ENCODE data around the gene GPN3.
"Not testable (repeated sequence)": the region's sequence is repeated elsewhere in the genome, so short reads cannot be mapped to it uniquely, and the experiment has no call there.

The GPN3 gene

DNA sequence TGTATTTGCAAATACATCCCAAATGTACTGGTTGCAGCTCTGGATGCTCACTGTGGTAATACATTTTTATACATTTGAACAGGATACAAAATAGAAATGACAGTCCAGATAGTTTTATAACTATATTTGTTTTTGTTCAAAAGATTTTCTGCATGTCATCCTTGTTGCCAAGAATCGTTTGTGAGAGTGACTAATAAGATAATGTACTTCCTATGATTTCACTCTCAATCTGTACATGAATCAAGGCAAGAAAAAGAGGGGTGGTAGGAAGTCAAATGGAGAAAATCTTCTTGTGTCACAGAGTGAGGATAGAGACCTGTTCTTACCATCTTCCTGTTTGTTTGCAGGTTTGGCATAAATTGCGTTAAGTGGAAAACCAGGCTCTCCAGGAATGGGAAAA is 31.8 kb downstream of the GPN3 start:
- no peak for DNase-seq

DNA sequence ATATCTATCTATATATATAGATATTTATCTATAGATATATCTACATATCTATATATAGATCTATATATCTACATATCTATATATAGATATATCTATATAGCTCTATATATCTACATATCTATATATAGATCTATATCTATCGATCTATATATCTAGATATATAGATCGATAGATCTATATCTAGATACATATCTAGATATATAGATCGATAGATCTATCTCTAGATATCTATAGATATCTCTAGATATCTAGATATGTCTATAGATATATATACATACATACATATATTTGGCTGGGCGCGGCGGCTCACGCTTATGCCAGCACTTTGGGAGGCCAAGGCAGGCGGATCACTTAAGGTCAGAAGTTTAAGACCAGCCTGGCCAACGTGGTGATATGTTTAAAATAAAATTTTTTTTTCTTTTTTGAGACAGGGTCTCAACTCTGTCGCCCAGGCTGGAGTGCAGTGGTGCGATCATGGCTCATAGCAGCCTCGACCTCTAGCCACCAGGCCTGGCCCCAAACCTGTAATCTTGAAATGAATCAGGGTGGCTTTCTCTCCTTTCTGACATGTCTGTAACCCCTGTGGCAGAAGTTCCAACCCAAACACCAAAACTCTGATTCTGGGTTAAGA is 36.0 kb downstream of the GPN3 start:
- DNase-seq, result no peak

GRCh38 chr12:110429676-110430075 is 38.4 kb downstream of the GPN3 start:
- not testable (repeated sequence) for DNase-seq

- no peak for DNase-seq
Observed at GRCh38 chr12:110426406-110426805, 41.7 kb downstream of the GPN3 start.

GRCh38 chr12:110424237-110424636 is 43.8 kb downstream of the GPN3 start:
- DNase-seq, result no peak

GRCh38 chr12:110421701-110422100 is 46.4 kb downstream of the GPN3 start:
- DNase-seq, result no peak

GRCh38 chr12:110421159-110421661 is 46.8 kb downstream of the GPN3 start:
- DNase-seq, result no peak

DNA sequence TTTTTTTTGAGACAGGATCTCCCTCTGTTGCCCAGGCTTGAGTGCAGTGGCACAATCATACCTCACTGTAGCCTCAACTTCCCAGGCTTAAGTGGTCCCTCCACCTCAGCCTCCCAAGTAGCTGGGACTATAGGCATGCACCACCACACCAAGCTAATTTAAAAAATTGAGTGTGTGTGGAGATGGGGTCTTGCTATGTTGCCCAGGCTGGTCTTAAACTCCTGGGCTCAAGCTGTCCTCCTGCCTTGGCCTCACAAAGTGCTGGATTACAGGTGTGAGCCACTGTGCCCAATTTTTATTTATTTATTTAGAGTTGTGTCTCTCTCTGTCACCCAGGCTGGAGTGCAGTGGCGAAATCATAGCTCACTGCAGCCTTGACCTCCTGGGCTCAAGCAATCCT is 47.4 kb downstream of the GPN3 start:
- not testable (repeated sequence) for DNase-seq

DNA sequence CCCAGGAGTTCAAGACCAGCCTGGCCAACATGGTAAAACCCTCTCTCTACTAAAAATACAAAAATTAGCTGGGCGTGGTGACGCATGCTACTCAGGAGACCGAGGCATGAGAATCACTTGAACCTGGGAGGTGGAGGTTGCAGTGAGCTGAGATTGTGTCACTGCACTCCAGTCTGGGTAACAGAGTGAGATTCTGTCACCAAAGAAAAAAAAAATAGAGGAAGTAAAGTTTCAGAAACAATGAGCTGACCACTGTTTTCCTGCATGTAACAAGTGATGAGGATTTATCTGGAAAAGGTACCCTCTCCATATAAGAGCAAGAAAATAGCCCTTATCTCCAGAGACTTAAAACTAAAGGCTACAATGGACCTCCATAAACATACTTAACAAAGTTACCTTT is 50.9 kb downstream of the GPN3 start:
- not testable (repeated sequence) for DNase-seq

GRCh38 chr12:110410086-110410485 is 58.0 kb downstream of the GPN3 start:
- DNase-seq, result not testable (repeated sequence)

- not testable (repeated sequence) for DNase-seq
Observed at GRCh38 chr12:110405126-110405662, 62.9 kb downstream of the GPN3 start.

- DNase-seq, result peak; percentile 78 to 83
Observed at GRCh38 chr12:110403976-110404682, 63.9 kb downstream of the GPN3 start.

- DNase-seq, result peak; percentile 89 to 91
Observed at GRCh38 chr12:110403146-110403975, 64.7 kb downstream of the GPN3 start, which contains the start of gene ANAPC7. TSS of gene ANAPC7 (minus strand) at chr12:110403708. CDS start at chr12:110403627, 81 bp downstream.
